ENCODE measurements around the gene STATH.

The STATH gene

DNA sequence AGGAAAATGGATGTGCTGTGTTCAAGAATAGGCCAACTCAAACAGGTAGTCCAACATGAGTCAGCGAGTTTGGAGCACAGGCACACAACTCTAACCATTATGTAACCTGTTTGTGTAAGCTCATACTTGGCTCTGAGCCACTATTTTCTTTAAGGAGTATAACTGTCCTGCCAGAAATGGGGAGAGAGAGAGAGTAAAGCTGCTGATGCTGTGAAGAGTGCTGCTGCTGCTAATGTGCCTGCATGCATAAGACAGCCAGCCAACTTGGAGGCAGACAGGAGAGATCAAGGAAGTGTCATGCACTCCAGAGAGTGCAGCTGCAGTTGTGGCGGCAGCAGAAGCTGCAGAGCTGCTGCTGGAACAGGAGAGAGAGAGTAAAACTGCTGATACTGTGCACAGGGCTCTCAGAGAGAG, 11.7 kb upstream of the STATH start:
- no peak for DNase-seq (ENCODE audit: low spot score)

DNA sequence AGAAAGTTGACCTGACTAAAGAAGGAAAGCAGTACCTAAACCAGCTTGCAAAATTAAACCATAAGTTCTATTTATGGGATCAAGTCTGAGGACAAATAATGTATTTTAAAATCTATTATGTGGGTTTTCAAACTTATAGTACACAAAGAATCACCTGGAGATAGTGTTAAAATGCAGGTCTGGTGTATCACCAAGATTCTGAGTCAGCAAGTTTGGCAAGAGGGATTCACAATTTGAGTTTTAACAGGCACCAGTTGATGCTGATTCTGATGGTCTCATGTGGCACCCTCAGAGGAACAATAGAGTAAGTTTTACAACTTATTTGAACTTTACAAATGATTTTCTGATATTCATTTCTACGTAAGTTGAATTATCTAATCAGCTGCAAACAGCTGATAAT, 9.1 kb upstream of the STATH start:
- no peak for DNase-seq (ENCODE audit: low spot score)
- TF ChIP-seq, protein P1, sequence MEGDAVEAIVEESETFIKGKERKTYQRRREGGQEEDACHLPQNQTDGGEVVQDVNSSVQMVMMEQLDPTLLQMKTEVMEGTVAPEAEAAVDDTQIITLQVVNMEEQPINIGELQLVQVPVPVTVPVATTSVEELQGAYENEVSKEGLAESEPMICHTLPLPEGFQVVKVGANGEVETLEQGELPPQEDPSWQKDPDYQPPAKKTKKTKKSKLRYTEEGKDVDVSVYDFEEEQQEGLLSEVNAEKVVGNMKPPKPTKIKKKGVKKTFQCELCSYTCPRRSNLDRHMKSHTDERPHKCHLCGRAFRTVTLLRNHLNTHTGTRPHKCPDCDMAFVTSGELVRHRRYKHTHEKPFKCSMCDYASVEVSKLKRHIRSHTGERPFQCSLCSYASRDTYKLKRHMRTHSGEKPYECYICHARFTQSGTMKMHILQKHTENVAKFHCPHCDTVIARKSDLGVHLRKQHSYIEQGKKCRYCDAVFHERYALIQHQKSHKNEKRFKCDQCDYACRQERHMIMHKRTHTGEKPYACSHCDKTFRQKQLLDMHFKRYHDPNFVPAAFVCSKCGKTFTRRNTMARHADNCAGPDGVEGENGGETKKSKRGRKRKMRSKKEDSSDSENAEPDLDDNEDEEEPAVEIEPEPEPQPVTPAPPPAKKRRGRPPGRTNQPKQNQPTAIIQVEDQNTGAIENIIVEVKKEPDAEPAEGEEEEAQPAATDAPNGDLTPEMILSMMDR (IDR thresholded peaks at IDR 0.05; ENCODE audit: extremely low read depth, missing control alignments): no peak

More for the DNA sequence above, 11.7 kb upstream of the STATH start:
- TF ChIP-seq, protein P1 (IDR thresholded peaks at IDR 0.05; ENCODE audit: extremely low read depth, missing control alignments): no peak

DNA sequence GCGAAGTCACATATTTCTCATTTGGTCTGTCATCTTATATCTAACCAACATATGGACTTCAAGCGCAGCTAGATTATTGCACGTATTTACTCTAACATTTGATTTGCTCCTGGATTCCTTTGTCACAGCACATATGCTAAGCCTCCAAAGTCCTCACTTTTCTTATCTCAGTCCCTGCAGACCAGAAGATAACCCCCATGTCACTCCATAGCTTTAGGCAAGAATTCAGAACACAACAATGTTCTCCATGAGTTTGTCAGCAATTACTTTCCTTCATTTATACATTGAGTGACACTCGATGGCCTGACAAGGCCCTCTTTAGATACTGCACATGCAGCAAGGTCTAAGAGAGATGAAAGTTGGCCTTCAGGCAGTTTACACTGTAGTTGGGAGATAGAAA, 4.8 kb upstream of the STATH start:
- DNase-seq (ENCODE audit: low spot score): no peak
- TF ChIP-seq, protein P1 (IDR thresholded peaks at IDR 0.05; ENCODE audit: extremely low read depth, missing control alignments): no peak

DNA sequence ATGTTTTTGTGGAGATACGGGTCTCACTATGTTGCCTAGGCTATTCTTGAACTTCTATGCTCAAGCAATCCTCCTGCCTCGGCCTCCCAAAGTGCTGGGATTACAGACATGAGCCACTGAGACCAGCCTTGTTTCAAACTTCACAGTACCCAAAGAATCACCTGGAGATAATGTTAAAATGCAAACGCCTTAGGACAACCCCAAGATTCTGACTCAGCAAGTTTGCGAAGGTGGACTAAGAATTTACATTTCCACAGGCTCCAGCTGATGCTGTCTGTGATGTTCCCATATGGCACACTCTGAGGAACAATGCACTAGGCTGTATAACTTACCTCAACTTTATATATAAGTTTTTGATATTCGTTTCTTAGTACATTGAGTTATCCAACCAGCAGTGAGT, 984 bp upstream of the STATH start:
- TF ChIP-seq, protein P1 (IDR thresholded peaks at IDR 0.05; ENCODE audit: extremely low read depth, missing control alignments): no peak
- DNase-seq (ENCODE audit: low spot score): no peak

DNA sequence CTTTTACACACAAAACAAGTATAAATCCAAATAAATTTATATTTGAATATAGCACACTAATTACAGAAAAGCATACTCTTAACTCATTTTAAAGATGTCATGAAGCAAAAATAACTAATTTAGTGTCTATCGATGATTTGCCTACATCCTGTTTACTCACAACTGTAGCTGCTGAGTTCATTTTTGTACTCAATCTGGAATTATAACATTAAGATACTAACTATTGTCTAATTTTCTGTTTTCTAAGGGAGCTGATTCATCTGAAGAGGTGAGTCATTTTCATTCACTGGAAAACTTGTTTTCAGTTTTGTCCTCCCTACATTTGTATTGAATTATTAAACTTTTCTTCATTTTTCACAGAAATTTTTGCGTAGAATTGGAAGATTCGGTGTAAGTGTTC, 3.7 kb downstream of the STATH start:
- DNase-seq (ENCODE audit: low spot score): no peak
- TF ChIP-seq, protein P1 (IDR thresholded peaks at IDR 0.05; ENCODE audit: extremely low read depth, missing control alignments): no peak

DNA sequence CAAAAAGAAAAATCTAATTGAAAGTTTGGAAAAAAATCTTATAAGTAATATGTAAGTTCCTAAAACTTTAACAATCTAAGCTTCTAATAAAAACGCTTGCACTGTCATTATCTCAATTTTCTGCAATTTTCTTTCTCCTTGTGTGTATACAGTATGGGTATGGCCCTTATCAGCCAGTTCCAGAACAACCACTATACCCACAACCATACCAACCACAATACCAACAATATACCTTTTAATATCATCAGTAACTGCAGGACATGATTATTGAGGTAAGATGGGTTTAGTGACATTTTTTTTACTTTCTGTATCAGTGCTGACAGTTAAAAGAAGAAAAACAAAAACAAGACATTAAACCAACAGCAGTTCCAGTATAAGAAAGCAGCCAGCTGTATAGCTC, 4.9 kb downstream of the STATH start:
- no peak for DNase-seq (ENCODE audit: low spot score)
- TF ChIP-seq, protein P1 (IDR thresholded peaks at IDR 0.05; ENCODE audit: extremely low read depth, missing control alignments): no peak

DNA sequence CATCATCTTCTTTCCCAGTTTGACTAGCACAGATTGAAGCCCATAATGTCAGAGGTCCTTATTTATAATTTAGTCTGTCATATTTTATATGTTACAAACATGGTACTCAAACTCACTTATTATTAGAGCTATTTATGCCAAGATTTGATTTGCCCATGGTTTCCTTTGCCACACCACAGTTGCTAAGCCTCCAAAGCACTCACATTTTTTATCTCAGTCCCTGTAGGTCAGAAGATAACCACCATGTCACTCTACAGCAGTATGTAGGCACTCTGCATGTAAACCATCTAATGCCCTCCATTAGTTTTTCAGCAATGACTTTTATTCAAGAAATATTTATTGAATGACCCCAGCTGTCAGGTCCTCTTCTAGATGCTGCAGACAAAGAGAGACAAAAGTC, 6.7 kb downstream of the STATH start:
- TF ChIP-seq, protein P1 (IDR thresholded peaks at IDR 0.05; ENCODE audit: extremely low read depth, missing control alignments): no peak

More for the DNA sequence above, 6.7 kb downstream of the STATH start:
- DNase-seq (ENCODE audit: low spot score): no peak

Measured in GM20000 (cell line).